ENCODE data around the gene ERN2.

Gene ERN2

GRCh38 chr16:23683487-23683886 lies 29.5 kb downstream of the ERN2 start:
- DNase-seq: no peak

DNA sequence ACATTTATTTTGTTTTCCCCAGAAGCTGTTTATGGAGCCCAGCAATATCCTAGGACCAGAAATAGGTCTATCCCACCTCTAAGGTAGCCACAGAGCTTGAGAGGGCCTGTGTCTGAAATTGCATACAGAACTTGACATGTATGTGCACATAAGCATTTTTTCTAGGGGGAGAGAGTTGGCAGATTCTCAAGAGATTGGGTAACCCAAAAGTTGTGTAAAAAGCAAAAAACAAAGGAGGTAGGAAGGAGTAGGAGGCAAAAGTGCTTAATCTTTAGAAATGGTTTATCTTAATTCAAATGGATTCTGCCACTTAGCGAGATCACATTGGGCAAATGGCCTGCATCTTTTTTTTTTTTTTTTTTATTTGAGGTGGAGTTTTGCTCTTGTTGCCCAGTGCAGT lies 30.8 kb downstream of the ERN2 start:
- DNase-seq: no peak

DNA sequence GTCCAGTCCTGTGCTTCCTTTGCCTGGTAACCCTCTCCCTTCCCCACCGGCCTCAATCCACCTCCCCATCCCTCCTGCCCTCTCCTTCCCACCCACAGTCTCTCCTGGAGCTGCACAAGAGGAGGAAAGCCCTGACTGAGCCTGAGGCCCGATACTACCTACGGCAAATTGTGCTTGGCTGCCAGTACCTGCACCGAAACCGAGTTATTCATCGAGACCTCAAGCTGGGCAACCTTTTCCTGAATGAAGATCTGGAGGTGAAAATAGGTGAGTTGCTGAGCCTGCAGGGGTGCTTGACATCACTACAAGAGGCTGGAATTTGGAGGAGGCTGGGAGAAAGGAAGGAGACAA lies 33.1 kb downstream of the ERN2 start:
- no peak for DNase-seq

GRCh38 chr16:23679274-23679985 lies 33.6 kb downstream of the ERN2 start:
- DNase-seq: peak; percentile 45

GRCh38 chr16:23678430-23679273 lies 34.4 kb downstream of the ERN2 start, which contains the start of gene PLK1:
Gene PLK1 (plus strand): TSS chr16:23678889. CDS start chr16:23678933, 44 bp downstream.
- DNase-seq: peak; percentile 93

DNA sequence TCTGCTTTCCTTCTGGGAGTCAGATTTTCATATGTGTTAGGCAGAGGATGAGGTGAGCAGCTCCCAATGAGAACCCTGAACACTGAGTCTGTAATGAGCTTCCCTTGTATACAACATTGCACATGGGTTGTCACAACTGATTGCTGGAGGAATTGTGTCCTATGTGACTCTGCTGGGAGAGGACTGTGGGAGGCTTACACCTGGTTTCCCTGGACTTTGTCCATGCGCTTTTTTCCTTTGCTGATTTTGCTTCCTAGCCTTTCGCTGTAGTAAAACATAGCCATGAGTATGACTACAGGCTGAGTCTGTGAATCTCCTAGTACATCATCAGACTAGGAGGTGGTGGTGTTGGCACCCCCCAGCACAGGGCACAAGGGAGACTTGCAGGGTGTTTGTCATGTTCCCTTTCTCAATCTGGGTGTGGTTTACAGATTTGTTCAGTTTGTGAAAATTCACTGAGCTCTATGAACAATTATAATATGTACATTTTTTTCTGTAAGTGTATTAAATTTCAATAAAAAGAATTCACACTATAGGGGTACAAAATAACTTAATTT lies 36.0 kb downstream of the ERN2 start:
- no peak for DNase-seq

DNA sequence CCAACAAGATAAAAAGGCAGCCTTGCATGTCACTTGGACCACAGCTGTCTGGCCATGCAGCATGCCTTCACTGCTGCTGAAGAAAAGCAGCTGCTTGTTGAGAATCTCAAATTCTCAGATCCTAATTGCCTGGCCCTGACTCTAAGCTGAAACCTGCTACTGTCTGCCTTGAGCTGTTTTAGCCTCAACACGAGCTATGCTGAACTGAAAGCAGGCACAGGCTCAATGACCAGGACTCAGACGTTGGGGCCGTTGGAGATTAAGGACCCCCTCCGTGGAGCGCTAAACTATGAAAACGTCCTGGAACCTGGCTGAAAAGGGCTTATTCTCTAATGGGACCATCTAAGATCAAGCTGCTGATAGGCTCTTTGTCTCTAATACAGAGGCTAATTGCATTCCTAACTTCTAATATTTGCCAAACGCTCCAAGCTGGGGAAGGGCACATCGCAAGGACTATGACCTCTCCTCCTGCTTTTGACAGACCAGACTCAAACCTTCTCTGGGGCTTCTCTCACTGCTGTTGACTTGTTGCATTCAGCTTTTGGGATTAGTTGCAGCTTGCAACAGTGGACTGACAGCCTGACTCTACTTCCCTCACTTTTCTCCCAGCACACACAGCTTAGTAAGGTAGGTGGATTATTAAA lies 38.9 kb downstream of the ERN2 start:
- no peak for DNase-seq

DNA sequence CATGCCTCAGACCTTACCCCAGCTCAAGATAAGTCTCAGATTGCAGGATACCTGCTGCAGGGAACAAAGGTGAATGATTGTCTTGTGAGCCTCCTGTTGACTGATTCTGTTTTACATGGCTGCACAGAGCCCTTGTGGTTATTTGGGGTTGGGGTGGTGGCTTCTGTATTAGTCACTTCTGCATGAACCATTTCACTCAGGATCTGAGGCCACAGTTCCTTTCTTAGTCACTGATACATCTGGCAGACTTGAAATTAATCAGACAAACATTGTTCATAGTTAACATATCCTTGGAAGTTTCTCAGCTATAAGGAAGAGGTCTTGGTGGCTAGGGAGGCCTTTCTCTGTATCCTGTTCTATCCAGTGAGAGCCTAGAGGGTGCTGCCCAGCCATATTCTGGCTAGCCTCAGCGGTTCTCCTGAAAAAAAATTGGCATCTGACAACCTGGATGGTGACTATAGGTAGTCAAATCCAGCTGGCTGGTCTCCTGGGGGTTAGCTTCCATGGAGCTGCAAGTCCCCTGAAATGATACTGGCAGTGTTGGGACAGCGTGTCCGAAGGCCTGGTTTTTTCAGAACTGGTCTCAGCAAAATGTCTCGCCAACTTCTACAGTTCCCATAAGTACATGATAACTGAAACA lies 42.8 kb downstream of the ERN2 start:
- peak; percentile 93 for DNase-seq

- DNase-seq: no peak
These were observed 44.1 kb downstream of the ERN2 start for GRCh38 chr16:23668873-23669272.

- no peak for DNase-seq
These were observed 44.8 kb downstream of the ERN2 start for GRCh38 chr16:23668225-23668624.

DNA sequence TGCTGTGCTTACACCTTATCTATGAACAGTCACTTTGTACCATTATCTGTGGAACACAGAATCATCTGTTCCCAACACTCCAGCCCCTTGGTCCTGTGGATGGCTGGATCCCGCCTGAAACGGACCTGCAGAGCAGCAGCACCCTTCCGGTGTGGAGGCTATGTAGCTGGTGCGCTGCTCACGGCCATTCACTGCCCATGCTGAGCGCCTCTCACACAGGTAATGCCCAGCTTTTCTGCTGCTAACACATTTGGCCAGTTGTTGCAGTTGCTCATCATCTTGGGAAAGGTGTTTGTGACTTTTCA lies 45.7 kb downstream of the ERN2 start:
- DNase-seq: no peak

GRCh38 chr16:23666571-23667354 lies 46.3 kb downstream of the ERN2 start:
- no peak for DNase-seq

GRCh38 chr16:23663918-23664317 lies 49.1 kb downstream of the ERN2 start:
- DNase-seq: peak; percentile 41

- peak; percentile 20 for DNase-seq
These were observed 61.0 kb downstream of the ERN2 start for GRCh38 chr16:23651943-23652468.

DNA sequence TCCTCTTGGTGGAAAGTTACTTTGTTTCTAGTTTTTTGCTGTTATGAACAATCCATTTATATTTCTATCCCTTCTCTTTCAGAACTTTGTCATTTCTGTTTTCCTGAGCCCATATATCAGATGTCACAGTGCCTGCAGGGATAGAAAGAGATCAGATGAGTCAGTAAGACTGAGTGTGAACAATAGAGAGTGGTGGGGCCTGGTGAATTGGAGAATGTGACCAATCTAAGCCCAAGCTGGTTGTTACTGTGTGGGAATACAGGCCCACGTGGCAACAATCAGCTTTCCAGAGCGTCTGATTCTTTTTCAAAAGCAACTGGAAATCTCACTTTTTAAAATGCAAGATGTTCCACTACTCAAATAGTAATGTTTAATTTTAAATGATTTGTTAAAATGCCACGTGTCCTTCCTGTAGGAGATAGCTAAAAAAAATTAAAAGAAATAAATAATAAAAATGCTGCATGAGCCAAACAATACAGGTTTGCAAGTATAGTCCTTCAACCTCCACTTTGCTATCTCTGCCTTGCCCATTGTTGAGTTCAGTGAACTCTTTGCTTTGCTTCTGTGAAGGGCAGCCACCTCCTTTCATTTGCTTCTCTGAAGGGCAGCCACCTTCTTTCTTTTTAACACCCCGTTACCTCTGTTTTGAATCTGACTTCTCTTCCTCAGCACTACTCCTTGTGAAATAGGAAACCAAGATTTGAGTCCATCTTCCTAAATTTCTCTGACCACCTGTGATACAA lies 62.2 kb downstream of the ERN2 start:
- peak; percentile 39 for DNase-seq

DNA sequence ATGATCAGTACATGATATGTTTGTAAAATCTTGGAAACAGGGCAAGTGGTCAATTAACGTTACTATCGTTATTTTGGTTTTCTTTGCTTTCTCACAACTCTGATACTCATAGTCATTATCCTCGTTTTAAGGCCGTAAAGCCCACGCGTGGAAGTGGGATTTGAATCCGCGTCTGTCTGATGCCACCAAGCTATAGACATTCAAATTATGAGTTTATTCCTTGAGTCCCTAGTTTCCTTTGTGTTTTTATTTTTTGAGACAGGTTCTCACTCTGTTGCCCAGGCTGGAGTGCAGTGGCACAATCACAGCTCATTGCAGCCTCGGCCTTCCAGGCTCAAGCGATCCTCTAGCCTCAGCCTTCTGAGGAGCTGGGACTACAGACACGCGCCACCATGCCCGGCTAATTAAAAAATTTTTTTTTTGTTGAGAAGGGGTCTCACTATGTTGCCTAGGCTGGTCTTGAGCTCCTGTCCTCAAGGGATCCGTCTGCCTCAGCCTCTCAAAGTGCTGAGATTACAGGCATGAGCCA lies 70.7 kb downstream of the ERN2 start:
- no peak for DNase-seq

DNA sequence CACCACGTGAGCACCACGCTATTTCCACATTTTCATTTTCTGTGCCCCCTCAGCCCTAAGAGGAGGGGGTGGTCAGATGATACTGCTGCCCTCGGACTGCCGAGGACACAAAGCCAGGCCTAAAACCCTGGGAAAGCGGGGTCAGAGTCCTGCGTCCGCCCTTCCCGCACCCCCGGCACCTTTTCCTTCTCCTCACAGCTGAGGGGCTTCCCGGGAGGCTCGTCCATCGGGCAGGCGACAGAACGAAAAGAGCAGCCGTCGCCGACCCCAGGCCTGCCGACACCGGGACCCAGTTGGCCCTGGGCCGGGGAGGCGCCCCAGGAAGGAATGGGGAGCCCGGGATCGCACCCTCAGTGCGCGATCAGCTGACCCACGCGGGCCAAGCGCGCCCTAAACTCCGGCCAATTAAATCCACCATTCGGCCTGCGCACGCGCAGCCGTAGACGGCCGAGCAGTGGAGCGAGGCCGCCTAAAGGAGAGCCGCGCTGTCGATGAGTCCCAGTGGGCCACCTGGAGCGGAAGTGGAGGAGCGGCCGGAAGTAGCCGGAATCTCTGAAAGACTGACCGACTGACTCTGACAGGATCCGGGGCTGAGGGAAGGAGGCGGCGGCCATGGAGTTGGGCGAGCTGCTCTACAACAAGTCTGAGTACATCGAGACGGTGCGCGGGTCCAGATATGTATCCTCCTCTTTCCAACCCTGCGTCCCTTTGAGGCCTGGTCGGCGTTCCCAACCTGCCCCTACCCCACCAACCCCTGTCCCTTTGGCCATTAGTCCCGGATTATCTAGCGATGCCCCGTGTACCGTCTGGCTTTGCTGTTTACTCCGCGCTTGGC lies 71.9 kb downstream of the ERN2 start, which contains the start of the genes DCTN5 and PALB2:
Gene DCTN5 (plus strand): TSS at position 536 of the 835 bp plus-strand sequence. CDS start 77 bp downstream, at position 613.
Gene PALB2 (minus strand): TSS at position 380 of the 835 bp plus-strand sequence. CDS start 153 bp downstream, at position 227.
- DNase-seq: peak; percentile 96

DNA sequence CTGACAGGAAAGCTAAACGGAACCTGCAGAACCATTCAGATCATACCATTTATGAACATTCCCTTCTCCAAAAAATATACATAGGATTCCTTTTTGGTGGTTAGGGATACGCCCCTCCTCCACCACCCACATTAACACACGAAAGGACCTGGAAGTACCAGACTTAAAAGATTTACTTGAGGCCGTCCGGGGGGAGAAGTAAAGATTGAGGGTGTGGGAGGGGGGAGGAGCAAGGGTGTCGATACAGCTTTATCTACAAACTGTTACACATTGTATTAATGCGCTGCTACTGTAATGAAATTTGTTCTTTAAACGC lies 72.4 kb downstream of the ERN2 start:
- no peak for DNase-seq
